ENCODE results near the gene ACMSD.
"Not testable (repeated sequence)": the region's sequence is repeated elsewhere in the genome, so short reads cannot be mapped to it uniquely, and the experiment has no call there.

The ACMSD gene

GRCh38 chr2:134900151-134900550 lies 61.7 kb downstream of the ACMSD start:
- ChIA-PET POLR2A (no interaction called here), CTCF (interaction anchor here (1.3 to 2.7 kb wide), 3 partner anchors 440 to 488 kb away, joined by 3 to 18 read pairs (median 14); no protein-coding TSS in a partner anchor)
- Histone ChIP-seq H3K4me3 (ENCODE audit: control insufficient read depth in 1 of 7, extremely low read depth in 1 of 7, insufficient read depth in 4 of 7, low read depth in 2 of 7, low read length in 6 of 7) (no peak overlapping the region), H3K27ac (ENCODE audit: insufficient read depth in 1 of 2, low read depth in 1 of 2, low read length in 2 of 2, poor library complexity in 1 of 2, severe bottlenecking in 2 of 2) (no peak overlapping the region), H3K9me3 (ENCODE audit: control extremely low read depth in 1 of 5, control insufficient read depth in 4 of 5, insufficient read depth in 2 of 5, low read depth in 1 of 5, low read length in 4 of 5) (no peaks in the 10 kb centered on the region), H3K36me3 (ENCODE audit: control insufficient read depth in 4 of 4, insufficient read depth in 4 of 4, low read length in 3 of 4) (no peaks in the 10 kb centered on the region), H3K4me1 (ENCODE audit: control extremely low read depth in 1 of 4, control insufficient read depth in 4 of 4, insufficient read depth in 4 of 4, low read length in 3 of 4) (peaks cover 0 to 2% (median 0%) of the 10 kb centered on the region in 4 experiments), H3K27me3 (replicated peaks in 2 of 5; ENCODE audit: control insufficient read depth in 4 of 5, insufficient read depth in 5 of 5, low read length in 4 of 5) (no peaks in the 10 kb centered on the region)
- WGBS (ENCODE audit: insufficient coverage): no CpG with 5 or more reads among the region's 1 CpG
- DNase-seq: no peak

- 100% methylated on average over 7 of the region's 13 CpGs for WGBS (ENCODE audit: insufficient coverage)
- DNase-seq; H3K4me1 ChIP-seq (ENCODE audit: control extremely low read depth in 1 of 4, control insufficient read depth in 4 of 4, insufficient read depth in 4 of 4, low read length in 3 of 4); H3K4me3 ChIP-seq (ENCODE audit: control insufficient read depth in 1 of 7, extremely low read depth in 1 of 7, insufficient read depth in 4 of 7, low read depth in 2 of 7, low read length in 6 of 7); POLR2A ChIA-PET; H3K27ac ChIP-seq (ENCODE audit: insufficient read depth in 1 of 2, low read depth in 1 of 2, low read length in 2 of 2, poor library complexity in 1 of 2, severe bottlenecking in 2 of 2); H3K9me3 ChIP-seq (ENCODE audit: control extremely low read depth in 1 of 5, control insufficient read depth in 4 of 5, insufficient read depth in 2 of 5, low read depth in 1 of 5, low read length in 4 of 5); H3K27me3 ChIP-seq (replicated peaks in 2 of 5; ENCODE audit: control insufficient read depth in 4 of 5, insufficient read depth in 5 of 5, low read length in 4 of 5); H3K36me3 ChIP-seq (ENCODE audit: control insufficient read depth in 4 of 4, insufficient read depth in 4 of 4, low read length in 3 of 4): not testable (repeated sequence)
- CTCF ChIA-PET: interaction anchor here (1.0 kb wide), 1 partner anchor 14 kb away, joined by 4 read pairs; no protein-coding TSS in a partner anchor
Observed at GRCh38 chr2:134903701-134904100, 65.3 kb downstream of the ACMSD start.

- Histone ChIP-seq H3K4me3 (ENCODE audit: control insufficient read depth in 1 of 7, extremely low read depth in 1 of 7, insufficient read depth in 4 of 7, low read depth in 2 of 7, low read length in 6 of 7) (no peak overlapping the region), H3K4me1 (ENCODE audit: control extremely low read depth in 1 of 4, control insufficient read depth in 4 of 4, insufficient read depth in 4 of 4, low read length in 3 of 4) (no peaks in the 10 kb centered on the region), H3K27ac (ENCODE audit: insufficient read depth in 1 of 2, low read depth in 1 of 2, low read length in 2 of 2, poor library complexity in 1 of 2, severe bottlenecking in 2 of 2) (no peak overlapping the region), H3K9me3 (ENCODE audit: control extremely low read depth in 1 of 5, control insufficient read depth in 4 of 5, insufficient read depth in 2 of 5, low read depth in 1 of 5, low read length in 4 of 5) (no peaks in the 10 kb centered on the region), H3K36me3 (ENCODE audit: control insufficient read depth in 4 of 4, insufficient read depth in 4 of 4, low read length in 3 of 4) (no peaks in the 10 kb centered on the region), H3K27me3 (replicated peaks in 2 of 5; ENCODE audit: control insufficient read depth in 4 of 5, insufficient read depth in 5 of 5, low read length in 4 of 5) (no peaks in the 10 kb centered on the region)
- WGBS (ENCODE audit: insufficient coverage): 100% methylated on average over 2 of the region's 2 CpGs
- POLR2A ChIA-PET: no interaction called here
- no peak for DNase-seq
- CTCF ChIA-PET: no interaction called here
Observed at GRCh38 chr2:134905168-134905567, 66.8 kb downstream of the ACMSD start.

- no peak overlapping the region for H3K4me3 ChIP-seq (ENCODE audit: control insufficient read depth in 1 of 7, extremely low read depth in 1 of 7, insufficient read depth in 4 of 7, low read depth in 2 of 7, low read length in 6 of 7)
- no peaks in the 10 kb centered on the region for H3K4me1 ChIP-seq (ENCODE audit: control extremely low read depth in 1 of 4, control insufficient read depth in 4 of 4, insufficient read depth in 4 of 4, low read length in 3 of 4)
- DNase-seq: no peak
- CTCF ChIA-PET: interaction anchor here (1.3 to 1.5 kb wide), 2 partner anchors 455 to 460 kb away, joined by 3 to 4 read pairs; no protein-coding TSS in a partner anchor
- 50% methylated on average over 2 of the region's 2 CpGs for WGBS (ENCODE audit: insufficient coverage)
- H3K27me3 ChIP-seq (replicated peaks in 2 of 5; ENCODE audit: control insufficient read depth in 4 of 5, insufficient read depth in 5 of 5, low read length in 4 of 5): no peaks in the 10 kb centered on the region
- no peaks in the 10 kb centered on the region for H3K36me3 ChIP-seq (ENCODE audit: control insufficient read depth in 4 of 4, insufficient read depth in 4 of 4, low read length in 3 of 4)
- POLR2A ChIA-PET: no interaction called here
- no peaks in the 10 kb centered on the region for H3K9me3 ChIP-seq (ENCODE audit: control extremely low read depth in 1 of 5, control insufficient read depth in 4 of 5, insufficient read depth in 2 of 5, low read depth in 1 of 5, low read length in 4 of 5)
- no peak overlapping the region for H3K27ac ChIP-seq (ENCODE audit: insufficient read depth in 1 of 2, low read depth in 1 of 2, low read length in 2 of 2, poor library complexity in 1 of 2, severe bottlenecking in 2 of 2)
Observed at GRCh38 chr2:134906726-134907125, 68.3 kb downstream of the ACMSD start.

GRCh38 chr2:134907441-134908116 lies 69.2 kb downstream of the ACMSD start:
- H3K27ac ChIP-seq (ENCODE audit: insufficient read depth in 1 of 2, low read depth in 1 of 2, low read length in 2 of 2, poor library complexity in 1 of 2, severe bottlenecking in 2 of 2); H3K27me3 ChIP-seq (replicated peaks in 2 of 5; ENCODE audit: control insufficient read depth in 4 of 5, insufficient read depth in 5 of 5, low read length in 4 of 5); H3K9me3 ChIP-seq (ENCODE audit: control extremely low read depth in 1 of 5, control insufficient read depth in 4 of 5, insufficient read depth in 2 of 5, low read depth in 1 of 5, low read length in 4 of 5); DNase-seq; H3K4me3 ChIP-seq (ENCODE audit: control insufficient read depth in 1 of 7, extremely low read depth in 1 of 7, insufficient read depth in 4 of 7, low read depth in 2 of 7, low read length in 6 of 7); POLR2A ChIA-PET; H3K4me1 ChIP-seq (ENCODE audit: control extremely low read depth in 1 of 4, control insufficient read depth in 4 of 4, insufficient read depth in 4 of 4, low read length in 3 of 4); H3K36me3 ChIP-seq (ENCODE audit: control insufficient read depth in 4 of 4, insufficient read depth in 4 of 4, low read length in 3 of 4): not testable (repeated sequence)
- CTCF ChIA-PET: interaction anchor here (1.3 to 1.5 kb wide), 2 partner anchors 456 to 461 kb away, joined by 3 to 4 read pairs; no protein-coding TSS in a partner anchor
- WGBS (ENCODE audit: insufficient coverage): no CpG with 5 or more reads among the region's 1 CpG

- H3K4me3 ChIP-seq (ENCODE audit: control insufficient read depth in 1 of 7, extremely low read depth in 1 of 7, insufficient read depth in 4 of 7, low read depth in 2 of 7, low read length in 6 of 7): no peak overlapping the region
- ChIA-PET CTCF (no interaction called here), POLR2A (no interaction called here)
- H3K36me3 ChIP-seq (ENCODE audit: control insufficient read depth in 4 of 4, insufficient read depth in 4 of 4, low read length in 3 of 4): no peaks in the 10 kb centered on the region
- no peaks in the 10 kb centered on the region for H3K4me1 ChIP-seq (ENCODE audit: control extremely low read depth in 1 of 4, control insufficient read depth in 4 of 4, insufficient read depth in 4 of 4, low read length in 3 of 4)
- H3K27ac ChIP-seq (ENCODE audit: insufficient read depth in 1 of 2, low read depth in 1 of 2, low read length in 2 of 2, poor library complexity in 1 of 2, severe bottlenecking in 2 of 2): no peak overlapping the region
- no peaks in the 10 kb centered on the region for H3K27me3 ChIP-seq (replicated peaks in 2 of 5; ENCODE audit: control insufficient read depth in 4 of 5, insufficient read depth in 5 of 5, low read length in 4 of 5)
- no peak for DNase-seq
- no peaks in the 10 kb centered on the region for H3K9me3 ChIP-seq (ENCODE audit: control extremely low read depth in 1 of 5, control insufficient read depth in 4 of 5, insufficient read depth in 2 of 5, low read depth in 1 of 5, low read length in 4 of 5)
- WGBS (ENCODE audit: insufficient coverage): no CpG with 5 or more reads among the region's 2 CpGs
Observed at GRCh38 chr2:134910763-134911399, 72.5 kb downstream of the ACMSD start.

- H3K36me3 ChIP-seq (ENCODE audit: control insufficient read depth in 4 of 4, insufficient read depth in 4 of 4, low read length in 3 of 4): no peaks in the 10 kb centered on the region
- CTCF ChIA-PET: no interaction called here
- WGBS (ENCODE audit: insufficient coverage): 100% methylated on average over 1 of the region's 3 CpGs
- H3K27me3 ChIP-seq (replicated peaks in 2 of 5; ENCODE audit: control insufficient read depth in 4 of 5, insufficient read depth in 5 of 5, low read length in 4 of 5): no peaks in the 10 kb centered on the region
- no peak overlapping the region for H3K27ac ChIP-seq (ENCODE audit: insufficient read depth in 1 of 2, low read depth in 1 of 2, low read length in 2 of 2, poor library complexity in 1 of 2, severe bottlenecking in 2 of 2)
- no peak overlapping the region for H3K4me3 ChIP-seq (ENCODE audit: control insufficient read depth in 1 of 7, extremely low read depth in 1 of 7, insufficient read depth in 4 of 7, low read depth in 2 of 7, low read length in 6 of 7)
- no peaks in the 10 kb centered on the region for H3K4me1 ChIP-seq (ENCODE audit: control extremely low read depth in 1 of 4, control insufficient read depth in 4 of 4, insufficient read depth in 4 of 4, low read length in 3 of 4)
- no peak for DNase-seq
- H3K9me3 ChIP-seq (ENCODE audit: control extremely low read depth in 1 of 5, control insufficient read depth in 4 of 5, insufficient read depth in 2 of 5, low read depth in 1 of 5, low read length in 4 of 5): no peaks in the 10 kb centered on the region
- POLR2A ChIA-PET: no interaction called here
Observed at GRCh38 chr2:134911400-134911785, 73.0 kb downstream of the ACMSD start.

All from common myeloid progenitor, CD34-positive (primary cell).